Measurements from ENCODE around the gene NCF4. TPM values are rescaled to one million over a fixed set of nuclear protein-coding genes. Genes with fewer than 3 reads are reported as not detected.

NCF4 gene
- total RNA-seq, 5 donors from 2014 or later (not counting 1 experiment from before 2014, with no cell fraction given) = 8.0 to 23.6 (median 15.9) TPM

DNA sequence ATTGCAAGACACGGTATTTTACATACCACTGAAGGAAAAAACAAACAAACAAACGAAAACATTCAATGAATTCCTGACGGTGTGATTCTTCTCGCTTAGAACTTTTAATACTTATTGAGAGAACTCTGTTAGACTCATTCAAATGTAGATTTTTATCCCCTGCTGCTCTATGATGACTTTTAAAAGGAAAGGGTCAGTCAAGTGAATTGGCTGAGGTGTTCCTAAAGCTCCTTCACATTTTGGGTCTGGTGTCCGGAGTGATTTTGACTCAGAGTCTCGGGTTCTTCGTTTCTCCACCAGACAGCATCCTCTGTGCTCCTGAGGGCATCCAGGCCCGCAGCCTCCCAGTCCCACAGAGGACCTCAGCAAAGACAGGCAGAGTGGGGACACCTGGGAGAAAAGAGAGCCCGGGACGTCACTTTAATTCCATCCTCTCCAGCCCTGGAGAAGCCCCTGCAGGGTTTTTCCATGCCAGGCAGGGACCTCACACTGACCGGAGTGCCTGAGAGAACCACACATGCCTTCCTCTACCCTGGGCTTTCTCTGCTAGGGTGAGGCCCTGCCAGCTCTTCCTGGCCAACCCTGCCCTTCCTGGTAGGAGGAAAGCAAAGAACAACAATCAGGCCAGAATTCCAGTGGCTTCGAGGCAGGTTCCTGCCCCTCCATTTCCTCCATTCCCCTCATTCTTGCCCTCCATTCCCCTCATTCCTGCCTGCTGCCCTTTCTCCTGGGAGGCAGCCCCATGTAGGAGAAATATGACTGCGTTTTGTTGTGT lies 51.3 kb downstream of the NCF4 start:
- Histone ChIP-seq H3K4me1 (ENCODE audit: control insufficient read depth in 1 of 2, extremely low read depth in 1 of 2, insufficient read depth in 2 of 2, low read length in 2 of 2) (no peaks in the 10 kb centered on the region), H3K4me3 (ENCODE audit: control insufficient read depth in 1 of 2, extremely low read depth in 1 of 2, low read length in 1 of 2) (no peak overlapping the region), H3K27ac (ENCODE audit: low read length) (no peak overlapping the region), H3K9me3 (no peaks in the 10 kb centered on the region), H3K27me3 (replicated peaks in 1 of 2; ENCODE audit: control insufficient read depth in 2 of 2, extremely low read depth in 1 of 2, insufficient read depth in 2 of 2, low read length in 1 of 2) (peaks cover 0 to 21% of the 10 kb centered on the region in 2 experiments), H3K36me3 (ENCODE audit: control insufficient read depth in 2 of 2, extremely low read depth in 1 of 2, insufficient read depth in 1 of 2, low read length in 1 of 2) (no peaks in the 10 kb centered on the region)
- no peak for ATAC-seq (replicated peaks in 1 of 4)
- ChIA-PET CTCF (no interaction called here), POLR2A (no interaction called here)
- Mint-ChIP-seq H3K9me3 (no peaks in the 10 kb centered on the region), H3K27me3 (peaks cover 18 to 21% of the 10 kb centered on the region in 2 donors), H3K4me3 (no peak overlapping the region), H3K4me1 (peaks cover 0 to 6% (median 4%) of the 10 kb centered on the region in 3 donors), H3K27ac (peak overlapping the region in 1 of 2 donors; percentile 50), H3K36me3 (no peaks in the 10 kb centered on the region)
- DNase-seq = no peak
- 83% methylated on average over 5 of the region's 13 CpGs for WGBS (ENCODE audit: insufficient coverage)

DNA sequence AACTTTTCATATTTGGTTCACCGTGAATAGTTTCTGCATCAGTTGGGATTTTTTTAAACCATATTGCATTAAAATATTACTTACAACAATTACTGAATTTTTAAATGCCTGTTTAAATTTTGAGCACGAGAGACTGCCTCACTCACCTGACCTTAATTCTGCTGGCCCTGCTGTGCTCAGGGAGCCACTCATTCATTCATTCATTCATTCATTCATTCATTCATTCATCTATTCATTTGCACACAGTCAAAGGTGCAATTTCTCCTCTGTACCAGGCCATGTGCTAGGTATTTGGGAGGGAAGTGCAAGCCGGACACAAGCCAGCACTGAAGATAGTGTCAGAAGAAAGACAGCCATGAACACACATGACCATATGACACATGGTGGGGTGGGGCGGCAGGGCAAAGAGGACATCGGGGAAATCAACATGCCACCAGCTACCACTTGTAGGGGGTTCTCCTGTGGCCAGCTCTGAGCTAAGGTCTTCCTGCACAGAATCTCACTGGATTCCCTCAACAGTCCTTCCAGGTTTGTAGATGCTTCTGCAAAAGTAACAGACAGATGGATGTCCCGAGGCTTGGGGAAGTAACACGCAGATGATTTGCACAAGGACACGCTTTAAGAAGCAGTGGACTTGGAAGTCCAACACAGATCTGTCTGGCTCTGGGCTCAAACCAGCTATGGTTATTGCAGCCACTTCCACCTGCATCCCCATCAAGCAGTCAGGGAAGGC lies 52.1 kb downstream of the NCF4 start:
- DNase-seq = no peak
- Histone ChIP-seq H3K9me3 (no peaks in the 10 kb centered on the region), H3K4me1 (ENCODE audit: control insufficient read depth in 1 of 2, extremely low read depth in 1 of 2, insufficient read depth in 2 of 2, low read length in 2 of 2) (no peaks in the 10 kb centered on the region), H3K27ac (ENCODE audit: low read length) (no peak overlapping the region), H3K36me3 (ENCODE audit: control insufficient read depth in 2 of 2, extremely low read depth in 1 of 2, insufficient read depth in 1 of 2, low read length in 1 of 2) (no peaks in the 10 kb centered on the region), H3K4me3 (ENCODE audit: control insufficient read depth in 1 of 2, extremely low read depth in 1 of 2, low read length in 1 of 2) (no peak overlapping the region), H3K27me3 (replicated peaks in 1 of 2; ENCODE audit: control insufficient read depth in 2 of 2, extremely low read depth in 1 of 2, insufficient read depth in 2 of 2, low read length in 1 of 2) (peaks cover 0 to 17% of the 10 kb centered on the region in 2 experiments)
- Mint-ChIP-seq H3K27ac (peak overlapping the region in 1 of 2 donors; percentile 50), H3K27me3 (peaks cover 13 to 19% of the 10 kb centered on the region in 2 donors), H3K4me3 (no peak overlapping the region), H3K9me3 (no peaks in the 10 kb centered on the region), H3K36me3 (no peaks in the 10 kb centered on the region), H3K4me1 (peaks cover 0 to 6% (median 4%) of the 10 kb centered on the region in 3 donors)
- CTCF ChIA-PET = no interaction called here
- WGBS (ENCODE audit: insufficient coverage) = 100% methylated on average over 3 of the region's 8 CpGs
- POLR2A ChIA-PET = no interaction called here
- no peak for ATAC-seq (replicated peaks in 1 of 4)

DNA sequence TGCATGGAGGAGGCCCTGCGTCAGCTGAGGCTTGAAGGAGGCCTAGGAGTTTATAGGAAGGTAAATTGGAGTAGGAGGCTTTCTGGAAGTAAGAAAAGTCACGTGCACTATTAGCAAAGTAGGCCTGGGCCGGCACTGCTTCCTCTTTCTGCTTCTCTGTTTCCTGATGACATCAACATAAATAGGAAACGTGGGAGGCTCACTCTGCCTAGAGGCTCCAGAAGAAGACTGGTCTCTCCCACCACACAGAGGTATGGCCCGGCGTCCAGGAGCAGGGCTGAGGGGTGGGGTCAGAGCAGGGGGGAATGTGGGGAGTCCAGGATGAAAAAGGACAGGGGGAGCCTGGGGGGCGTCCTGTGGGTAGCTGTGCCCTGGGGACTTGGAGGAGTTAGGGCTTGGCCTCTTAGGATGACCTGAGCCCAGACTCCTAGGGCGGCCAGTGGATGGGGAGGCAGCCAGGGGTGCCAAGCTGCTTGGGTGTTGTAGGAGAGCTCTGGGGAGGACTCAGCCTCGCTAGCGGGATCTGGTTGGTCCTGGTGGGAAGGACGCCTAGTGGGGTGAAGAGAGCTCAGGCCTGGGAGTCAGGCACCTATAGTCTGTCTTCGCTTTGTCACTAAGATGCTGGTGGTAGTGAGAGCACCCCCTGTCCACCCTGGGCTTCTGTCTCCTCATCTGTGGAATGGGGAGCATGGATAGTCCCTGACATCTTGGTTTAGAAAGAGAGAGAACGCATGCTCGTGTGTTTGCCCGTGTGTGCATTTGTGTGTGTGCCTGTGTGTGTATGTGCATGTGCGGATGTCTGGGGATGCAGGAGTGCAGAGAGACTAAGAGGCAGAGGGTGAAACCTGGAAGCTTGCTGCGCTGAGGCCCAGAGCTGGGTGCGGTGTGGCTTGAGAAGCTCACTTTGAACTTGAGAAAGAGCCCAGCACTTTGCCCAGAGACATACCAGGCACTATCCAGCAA lies 52.9 kb downstream of the NCF4 start, which contains the start of gene CSF2RB:
CSF2RB (plus strand) TSS at position 202 of the 963 bp plus-strand sequence. CDS start 8,580 bp downstream, outside the sequence.
- H3K4me3 Mint-ChIP-seq = peak within 1 kb of the TSS in 2 of 3 donors; percentile 37 to 54
- ATAC-seq (replicated peaks in 1 of 4) = no peak

DNA sequence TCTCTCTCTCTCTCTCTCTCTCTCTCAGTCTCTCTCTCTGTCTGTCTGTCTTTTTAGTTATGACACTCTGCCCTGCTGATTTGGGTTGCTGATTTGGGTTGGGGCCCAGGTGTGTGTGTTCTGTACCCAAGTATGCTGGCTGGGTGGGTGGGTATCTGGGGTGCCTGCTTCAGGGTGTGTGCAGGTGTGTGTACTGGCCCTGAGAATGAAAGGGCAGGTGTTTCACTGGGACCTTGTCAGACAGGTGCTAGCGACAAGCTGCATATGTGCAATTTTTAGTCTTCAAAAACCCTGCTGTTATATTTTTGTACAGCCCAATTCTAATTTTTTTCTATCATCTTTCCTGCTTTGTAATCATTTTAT lies 53.6 kb downstream of the NCF4 start:
- peaks cover 0 to 2% (median 0%) of the 10 kb centered on the region in 3 donors for H3K9me3 Mint-ChIP-seq
- no peaks in the 10 kb centered on the region for H3K4me1 ChIP-seq (ENCODE audit: control insufficient read depth in 1 of 2, extremely low read depth in 1 of 2, insufficient read depth in 2 of 2, low read length in 2 of 2)
- H3K4me3 Mint-ChIP-seq = peak overlapping the region in 1 of 3 donors; percentile 54
- peaks cover 13 to 19% of the 10 kb centered on the region in 2 donors for H3K27me3 Mint-ChIP-seq
- ChIA-PET POLR2A (no interaction called here), CTCF (no interaction called here)
- no peak overlapping the region for H3K27ac ChIP-seq (ENCODE audit: low read length)
- no peaks in the 10 kb centered on the region for H3K36me3 ChIP-seq (ENCODE audit: control insufficient read depth in 2 of 2, extremely low read depth in 1 of 2, insufficient read depth in 1 of 2, low read length in 1 of 2)
- no peak overlapping the region for H3K4me3 ChIP-seq (ENCODE audit: control insufficient read depth in 1 of 2, extremely low read depth in 1 of 2, low read length in 1 of 2)
- peaks cover 0 to 17% of the 10 kb centered on the region in 2 experiments for H3K27me3 ChIP-seq (replicated peaks in 1 of 2; ENCODE audit: control insufficient read depth in 2 of 2, extremely low read depth in 1 of 2, insufficient read depth in 2 of 2, low read length in 1 of 2)
- no peaks in the 10 kb centered on the region for H3K36me3 Mint-ChIP-seq
- no peak for DNase-seq
- no CpG with 5 or more reads among the region's 1 CpG for WGBS (ENCODE audit: insufficient coverage)
- ATAC-seq (replicated peaks in 1 of 4) = no peak
- no peaks in the 10 kb centered on the region for H3K9me3 ChIP-seq
- H3K4me1 Mint-ChIP-seq = peaks cover 0 to 6% (median 4%) of the 10 kb centered on the region in 3 donors
- no peak overlapping the region for H3K27ac Mint-ChIP-seq

More for the DNA sequence above, 52.9 kb downstream of the NCF4 start, which contains the start of gene CSF2RB:
- Mint-ChIP-seq H3K36me3 (no peaks in the 10 kb centered on the region), H3K4me1 (peaks cover 0 to 6% (median 4%) of the 10 kb centered on the region in 3 donors), H3K27ac (peak within 1 kb of the TSS in 1 of 2 donors; percentile 50), H3K9me3 (no peaks in the 10 kb centered on the region), H3K27me3 (peaks cover 13 to 19% of the 10 kb centered on the region in 2 donors)
- POLR2A ChIA-PET = no interaction called here
- Histone ChIP-seq H3K4me1 (ENCODE audit: control insufficient read depth in 1 of 2, extremely low read depth in 1 of 2, insufficient read depth in 2 of 2, low read length in 2 of 2) (no peaks in the 10 kb centered on the region), H3K27me3 (replicated peaks in 1 of 2; ENCODE audit: control insufficient read depth in 2 of 2, extremely low read depth in 1 of 2, insufficient read depth in 2 of 2, low read length in 1 of 2) (peaks cover 0 to 17% of the 10 kb centered on the region in 2 experiments), H3K36me3 (ENCODE audit: control insufficient read depth in 2 of 2, extremely low read depth in 1 of 2, insufficient read depth in 1 of 2, low read length in 1 of 2) (no peaks in the 10 kb centered on the region), H3K4me3 (ENCODE audit: control insufficient read depth in 1 of 2, extremely low read depth in 1 of 2, low read length in 1 of 2) (no peak within 1 kb of the TSS), H3K27ac (ENCODE audit: low read length) (no peak within 1 kb of the TSS), H3K9me3 (no peaks in the 10 kb centered on the region)
- 72% methylated on average over 13 of the region's 18 CpGs for WGBS (ENCODE audit: insufficient coverage)
- CTCF ChIA-PET = no interaction called here
- DNase-seq = peak in 1 of 35 experiments; percentile 36

DNA sequence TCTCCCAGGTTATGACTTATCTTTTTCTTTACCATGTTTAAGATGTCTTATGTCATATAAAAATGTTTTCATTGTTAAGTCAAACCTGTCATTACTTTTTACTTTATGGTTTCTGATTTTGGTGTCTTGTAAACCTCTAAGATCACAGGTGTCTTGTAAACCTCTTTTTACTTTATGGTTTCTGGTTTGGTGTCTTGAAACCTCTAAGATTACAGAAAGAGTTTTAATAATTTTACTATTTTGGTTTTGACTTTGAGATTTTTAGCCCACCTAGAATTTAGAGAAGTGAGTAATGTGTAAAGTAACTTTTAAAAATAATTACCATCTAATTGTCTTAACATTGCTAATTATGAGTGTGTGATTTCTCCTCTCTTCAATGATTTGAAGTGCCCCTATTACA lies 55.2 kb downstream of the NCF4 start:
- peaks cover 0 to 6% (median 4%) of the 10 kb centered on the region in 3 donors for H3K4me1 Mint-ChIP-seq

More for the DNA sequence above, 55.2 kb downstream of the NCF4 start:
- Histone ChIP-seq H3K36me3 (ENCODE audit: control insufficient read depth in 2 of 2, extremely low read depth in 1 of 2, insufficient read depth in 1 of 2, low read length in 1 of 2) (no peaks in the 10 kb centered on the region), H3K27me3 (replicated peaks in 1 of 2; ENCODE audit: control insufficient read depth in 2 of 2, extremely low read depth in 1 of 2, insufficient read depth in 2 of 2, low read length in 1 of 2) (peaks cover 0 to 17% of the 10 kb centered on the region in 2 experiments), H3K4me3 (ENCODE audit: control insufficient read depth in 1 of 2, extremely low read depth in 1 of 2, low read length in 1 of 2) (no peak overlapping the region), H3K4me1 (ENCODE audit: control insufficient read depth in 1 of 2, extremely low read depth in 1 of 2, insufficient read depth in 2 of 2, low read length in 2 of 2) (no peaks in the 10 kb centered on the region), H3K9me3 (no peaks in the 10 kb centered on the region), H3K27ac (ENCODE audit: low read length) (no peak overlapping the region)
- Mint-ChIP-seq H3K27me3 (peaks cover 12 to 15% of the 10 kb centered on the region in 2 donors), H3K9me3 (peaks cover 0 to 2% (median 0%) of the 10 kb centered on the region in 3 donors), H3K36me3 (no peaks in the 10 kb centered on the region), H3K27ac (no peak overlapping the region), H3K4me3 (no peak overlapping the region)
- POLR2A ChIA-PET = no interaction called here
- ATAC-seq (replicated peaks in 1 of 4) = no peak
- no peak for DNase-seq
- CTCF ChIA-PET = no interaction called here
